ENCODE data around the gene FGD6. TPM values are rescaled to one million over a fixed set of nuclear protein-coding genes. Genes with fewer than 3 reads are reported as not detected.
A peak's percentile ranks its signal among the peaks of the same experiment; 100 is the strongest.

FGD6 gene
- total RNA-seq, 1 donor = 12.5 TPM

GRCh38 chr12:95181103-95181502 lies 36.2 kb downstream of the FGD6 start:
- no peak overlapping the region for H3K4me3 ChIP-seq (ENCODE audit: low read depth, low read length)
- no peak for DNase-seq (ENCODE audit: low read depth)
- no peak for TF ChIP-seq CTCF (IDR thresholded peaks at IDR 0.05; ENCODE audit: insufficient read depth, low read length)

DNA sequence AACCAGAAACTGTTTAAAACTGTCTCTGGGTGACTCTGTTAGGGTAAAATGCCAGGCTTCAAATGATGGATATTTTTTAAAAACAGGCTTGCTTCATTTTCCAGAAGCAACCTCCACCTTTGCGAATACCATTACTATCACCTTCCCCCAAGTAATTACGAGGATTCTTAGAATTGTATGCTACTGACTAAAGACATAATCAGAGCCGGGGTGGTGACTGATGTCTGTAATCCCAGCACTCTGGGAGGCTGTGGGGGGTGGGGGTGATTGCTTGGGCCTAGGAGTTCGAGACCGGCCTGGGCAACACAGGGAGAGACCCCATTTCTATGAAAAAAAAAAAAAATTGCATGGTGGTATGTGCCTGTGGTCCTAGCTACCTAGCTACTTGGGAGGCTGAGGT lies 38.3 kb downstream of the FGD6 start:
- TF ChIP-seq CTCF (IDR thresholded peaks at IDR 0.05; ENCODE audit: insufficient read depth, low read length) = no peak
- H3K4me3 ChIP-seq (ENCODE audit: low read depth, low read length) = no peak overlapping the region
- no peak for DNase-seq (ENCODE audit: low read depth)

- DNase-seq (ENCODE audit: low read depth) = no peak
- H3K4me3 ChIP-seq (ENCODE audit: low read depth, low read length) = no peak overlapping the region
- no peak for TF ChIP-seq CTCF (IDR thresholded peaks at IDR 0.05; ENCODE audit: insufficient read depth, low read length)
Measured at GRCh38 chr12:95178136-95178535, 39.1 kb downstream of the FGD6 start.

DNA sequence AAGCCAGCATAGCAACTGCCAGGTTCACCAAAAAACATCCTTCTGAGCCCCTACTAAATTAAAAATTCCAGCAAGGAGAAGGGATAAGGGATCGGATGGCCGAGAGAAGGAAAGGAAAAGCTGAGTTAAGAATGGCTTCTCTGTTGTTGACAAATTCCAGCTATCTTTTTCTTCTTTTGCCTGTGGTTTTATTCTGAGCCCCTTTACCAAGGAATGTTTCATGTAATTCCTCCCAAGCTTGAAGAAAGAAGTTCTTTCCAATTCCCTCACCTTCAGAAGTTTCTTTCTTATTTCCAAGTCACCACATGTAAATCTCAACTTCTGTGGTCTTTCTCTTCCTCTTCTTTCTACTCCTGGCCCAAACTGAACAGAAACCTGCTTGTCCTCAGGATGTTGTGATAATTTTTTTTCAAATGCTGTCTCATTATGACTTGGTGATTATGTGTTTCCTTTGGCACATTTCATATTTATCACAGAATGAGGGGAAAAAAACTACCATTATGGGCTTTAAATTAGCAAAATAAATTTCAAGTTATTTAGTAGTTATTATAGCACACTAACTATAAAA lies 40.0 kb downstream of the FGD6 start:
- DNase-seq (ENCODE audit: low read depth) = no peak
- no peak overlapping the region for H3K4me3 ChIP-seq (ENCODE audit: low read depth, low read length)
- no peak for TF ChIP-seq CTCF (IDR thresholded peaks at IDR 0.05; ENCODE audit: insufficient read depth, low read length)

DNA sequence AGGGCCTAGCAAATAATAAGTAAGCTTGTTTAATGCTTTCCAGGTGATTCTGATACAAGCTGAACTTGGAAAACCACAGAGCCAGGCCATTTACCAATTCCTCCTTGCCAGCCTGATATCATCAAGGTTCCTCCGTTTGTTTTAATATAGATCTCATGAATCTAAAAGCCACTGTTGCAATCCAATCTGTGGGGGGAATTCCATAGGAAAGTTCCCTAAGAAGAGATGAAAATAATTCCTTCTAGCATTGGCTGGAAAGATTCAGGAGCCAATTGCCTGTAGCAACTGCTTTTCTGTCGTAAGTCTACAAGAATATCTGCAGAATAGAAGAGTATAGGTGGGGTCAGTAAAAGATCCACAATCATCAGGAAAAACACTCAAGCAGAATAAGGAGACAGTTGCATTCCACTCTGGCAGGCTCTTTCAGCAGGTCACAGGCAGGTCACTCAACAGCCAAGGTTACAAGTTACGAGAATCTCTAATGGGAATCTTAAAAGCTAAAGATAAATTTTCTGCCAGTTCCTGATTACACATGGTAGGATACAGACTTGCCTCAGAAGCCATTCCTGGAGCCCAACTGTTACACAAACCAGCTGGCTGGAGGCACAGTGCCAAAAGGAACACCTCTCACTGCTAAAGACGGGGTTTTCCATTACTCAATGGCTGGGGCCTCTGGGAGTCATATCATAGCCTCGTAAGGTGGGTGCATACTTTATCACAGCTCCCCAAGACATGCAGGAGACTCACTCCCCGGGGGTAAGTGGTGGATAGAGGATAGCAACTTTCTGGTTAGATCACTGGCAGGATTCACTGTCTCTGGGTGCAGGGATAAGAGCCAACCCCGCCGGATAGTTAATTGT lies 43.6 kb downstream of the FGD6 start:
- DNase-seq (ENCODE audit: low read depth) = peak; percentile 93
- no peak overlapping the region for H3K4me3 ChIP-seq (ENCODE audit: low read depth, low read length)
- TF ChIP-seq CTCF (IDR thresholded peaks at IDR 0.05; ENCODE audit: insufficient read depth, low read length) = no peak

DNA sequence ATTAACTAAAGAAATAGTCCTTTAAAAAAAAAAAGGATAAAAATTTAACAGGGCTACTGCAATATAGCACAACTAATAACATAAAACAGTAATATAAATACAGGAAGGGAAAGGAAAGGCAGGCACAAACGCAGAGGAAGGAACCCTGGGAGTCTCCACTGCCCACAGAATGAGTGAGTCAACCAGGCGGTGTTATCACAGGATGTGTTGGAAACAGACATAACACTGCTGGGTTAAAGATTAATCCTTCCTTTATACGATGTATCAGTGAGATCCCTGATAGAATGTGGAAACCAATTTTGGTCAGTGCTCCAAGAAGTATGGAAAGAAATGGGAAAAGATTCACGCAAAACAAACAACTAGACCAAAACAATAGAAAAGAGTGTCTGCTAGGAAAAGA lies 47.9 kb downstream of the FGD6 start:
- DNase-seq (ENCODE audit: low read depth) = peak; percentile 67
- H3K4me3 ChIP-seq (ENCODE audit: low read depth, low read length) = no peak overlapping the region
- TF ChIP-seq CTCF (IDR thresholded peaks at IDR 0.05; ENCODE audit: insufficient read depth, low read length) = no peak

All from fibroblast of the aortic adventitia (primary cell).